NCI-H2196 (cell line): Measurements from ENCODE around the gene C19orf25.
A peak's percentile ranks its signal among the peaks of the same experiment; 100 is the strongest.
"Not testable (repeated sequence)": the region's sequence is repeated elsewhere in the genome, so short reads cannot be mapped to it uniquely, and the experiment has no call there.

Experiments used
- DNase-seq: peaks from one replicate; lab custom pipeline; 2025; ENCODE audit not compliant: unreplicated experiment; lab: John Stamatoyannopoulos, UW

Gene C19orf25

DNA sequence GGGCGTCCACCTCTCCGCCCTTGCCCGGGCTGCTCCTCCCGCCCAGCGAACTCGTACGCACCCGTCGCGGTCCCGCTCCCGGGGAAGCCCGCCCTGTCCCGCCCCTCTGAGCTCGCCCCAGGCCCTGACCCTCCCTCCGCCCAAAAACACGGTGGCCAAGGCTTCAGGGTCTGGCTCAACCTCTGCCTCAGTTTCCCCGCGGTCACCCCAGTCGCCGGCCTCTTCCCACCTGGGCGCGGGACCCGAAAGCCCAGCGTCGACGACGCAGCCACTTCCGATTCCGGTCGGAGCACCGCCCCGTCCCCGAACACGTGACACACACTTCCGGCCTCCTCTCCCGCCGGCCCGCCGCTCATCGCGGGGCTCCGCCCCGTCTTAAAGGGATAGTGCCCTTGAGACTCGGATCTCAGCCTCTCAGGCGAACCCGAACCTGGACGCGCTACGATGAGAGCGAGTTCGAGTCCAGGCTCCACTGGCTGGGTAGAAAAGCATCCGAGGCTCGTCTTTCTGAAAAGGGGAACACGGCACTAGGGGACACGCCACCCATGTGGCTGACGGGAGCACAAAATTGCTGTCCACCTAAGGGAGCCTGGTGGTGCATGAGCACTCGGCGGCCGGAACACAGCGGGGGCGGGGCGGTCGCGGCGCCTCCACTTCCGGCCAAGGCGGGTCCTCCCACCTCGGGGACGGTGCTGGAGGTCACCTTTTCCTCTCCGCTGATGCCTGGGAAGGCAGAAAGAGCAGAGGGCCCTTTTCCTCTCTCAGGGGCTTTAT lies at the start of gene C19orf25:
Gene C19orf25 (minus strand): TSS at position 282 of the 774 bp plus-strand sequence. CDS start 312 bp downstream, outside the sequence.
- peak; percentile 96 for DNase-seq

DNA sequence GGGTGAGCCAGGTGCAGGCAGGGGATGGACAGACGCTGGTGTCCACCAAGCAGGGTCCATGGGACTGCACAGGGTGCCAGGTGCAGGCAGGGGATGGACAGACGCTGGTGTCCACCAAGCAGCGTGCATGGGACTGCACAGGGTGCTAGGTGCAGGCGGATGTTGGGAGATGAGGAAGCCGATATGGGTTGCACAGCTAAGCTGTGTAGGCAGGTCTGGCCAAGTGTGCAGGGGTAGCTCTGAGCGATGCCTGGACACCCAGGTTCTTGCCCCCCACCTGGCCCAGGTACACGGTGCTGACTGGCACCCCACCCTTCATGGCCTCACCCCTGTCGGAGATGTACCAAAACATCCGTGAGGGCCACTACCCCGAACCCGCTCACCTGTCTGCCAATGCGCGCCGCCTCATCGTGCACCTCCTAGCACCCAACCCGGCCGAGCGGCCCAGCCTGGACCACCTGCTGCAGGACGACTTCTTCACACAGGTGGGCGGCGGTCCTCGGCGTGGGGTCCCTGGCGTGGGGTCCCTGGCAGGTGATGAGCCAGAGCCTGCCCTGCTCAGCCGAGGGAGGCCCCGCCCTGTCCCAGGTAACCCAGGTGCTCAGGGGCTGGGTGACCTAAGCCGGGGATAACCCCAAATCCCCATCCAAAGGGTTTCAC lies 48.8 kb upstream of the C19orf25 start:
- DNase-seq, result no peak

DNA sequence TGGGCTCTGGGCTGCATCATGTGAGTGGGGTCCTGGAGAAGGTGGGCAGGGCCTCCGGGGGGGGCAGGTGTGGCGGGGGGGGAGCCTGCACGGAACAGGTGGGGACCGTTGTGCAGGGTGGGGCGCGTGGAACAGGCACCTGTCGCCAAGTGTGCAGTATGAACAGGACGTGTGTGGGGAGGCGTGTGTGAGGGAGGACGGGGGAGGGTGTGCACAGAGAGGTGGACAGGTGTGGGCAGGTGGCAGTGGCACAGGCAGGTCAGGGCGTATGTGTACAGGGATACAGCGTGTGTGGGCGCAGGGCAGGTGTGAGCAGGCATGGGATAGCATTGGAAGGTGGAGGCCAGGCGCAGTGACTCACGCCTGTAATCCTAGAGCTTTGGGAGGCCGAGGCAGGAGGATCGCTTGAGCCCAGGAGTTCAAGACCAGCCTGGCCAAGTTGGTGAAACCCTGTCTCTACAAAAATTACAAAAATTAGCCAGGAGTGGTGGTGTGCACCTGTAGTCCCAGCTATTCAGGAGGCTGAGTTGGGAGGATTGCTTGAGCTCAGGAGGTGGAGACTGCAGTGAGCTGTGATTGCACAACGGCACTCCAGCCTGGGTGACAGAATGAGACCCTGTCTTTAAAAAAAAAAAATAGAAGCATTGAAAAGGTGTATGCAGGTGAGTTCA lies 48.1 kb upstream of the C19orf25 start:
- no peak for DNase-seq

DNA sequence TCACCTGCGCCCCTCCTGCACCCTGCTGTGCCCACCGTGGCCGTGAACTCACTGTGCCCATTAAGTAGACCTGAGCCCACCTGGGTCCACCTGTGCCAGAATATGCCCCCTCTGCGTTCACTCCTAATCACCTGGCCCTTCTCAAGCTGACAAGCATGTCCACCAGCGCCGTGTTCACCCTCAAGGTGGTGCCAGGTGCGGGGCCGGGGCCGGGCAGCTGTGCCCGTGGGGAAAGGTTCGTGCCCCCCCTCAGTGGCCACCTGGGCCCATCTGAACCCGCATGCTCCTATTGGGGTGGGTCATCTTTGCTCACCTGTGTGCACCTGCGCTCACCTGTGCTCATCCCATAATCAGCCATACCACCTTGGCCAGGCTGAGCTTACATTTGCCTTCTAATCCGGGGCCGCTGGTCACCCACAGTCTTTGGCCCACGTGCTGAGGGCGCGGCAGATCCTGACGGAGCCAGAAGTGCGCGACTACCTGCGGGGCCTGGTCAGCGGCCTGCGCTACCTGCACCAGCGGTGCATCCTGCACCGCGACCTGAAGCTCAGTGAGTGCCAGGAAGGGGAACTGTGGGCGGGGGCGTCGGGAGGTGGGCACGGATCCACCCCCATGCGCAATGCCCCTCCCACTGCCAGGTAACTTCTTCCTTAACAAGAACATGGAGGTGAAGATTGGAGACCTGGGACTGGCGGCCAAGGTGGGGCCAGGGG lies 47.2 kb upstream of the C19orf25 start:
- no peak for DNase-seq

DNA sequence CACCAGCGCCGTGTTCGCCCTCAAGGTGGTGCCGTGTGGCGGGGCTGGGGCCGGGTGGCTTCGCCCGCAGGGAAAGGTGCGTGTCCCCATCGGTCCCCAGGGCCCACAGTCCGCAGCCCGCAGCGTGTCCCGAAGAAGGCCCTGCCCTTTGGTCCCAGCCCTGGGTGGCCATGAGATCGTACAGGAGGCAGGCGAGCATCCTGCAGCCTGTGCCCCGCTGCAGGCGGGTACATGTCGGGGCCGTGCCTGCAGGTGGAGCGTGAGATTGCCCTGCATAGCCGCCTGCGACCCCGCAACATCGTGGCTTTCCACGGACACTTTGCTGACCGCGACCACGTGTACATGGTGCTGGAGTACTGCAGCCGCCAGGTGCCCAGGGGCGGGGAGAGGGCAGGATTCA lies 46.3 kb upstream of the C19orf25 start:
- DNase-seq, result no peak

DNA sequence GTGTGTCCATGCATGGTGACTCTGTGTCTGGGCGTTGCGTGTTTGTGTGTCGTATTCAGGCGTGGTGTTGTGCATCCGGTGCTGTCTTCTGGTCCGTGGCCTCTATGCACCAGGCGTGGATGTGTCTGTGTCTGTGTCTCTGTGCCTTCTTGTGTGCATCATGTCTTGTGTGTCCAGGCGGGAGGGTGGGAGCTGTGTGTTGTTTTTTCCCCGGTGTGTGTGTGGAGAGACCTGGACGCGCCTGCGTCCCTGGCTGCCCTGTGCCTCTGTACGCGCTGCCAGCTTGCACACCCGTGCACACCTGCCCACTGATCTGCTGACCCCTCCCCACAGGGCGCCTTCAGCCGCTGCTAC lies 45.9 kb upstream of the C19orf25 start:
- DNase-seq, result no peak

DNA sequence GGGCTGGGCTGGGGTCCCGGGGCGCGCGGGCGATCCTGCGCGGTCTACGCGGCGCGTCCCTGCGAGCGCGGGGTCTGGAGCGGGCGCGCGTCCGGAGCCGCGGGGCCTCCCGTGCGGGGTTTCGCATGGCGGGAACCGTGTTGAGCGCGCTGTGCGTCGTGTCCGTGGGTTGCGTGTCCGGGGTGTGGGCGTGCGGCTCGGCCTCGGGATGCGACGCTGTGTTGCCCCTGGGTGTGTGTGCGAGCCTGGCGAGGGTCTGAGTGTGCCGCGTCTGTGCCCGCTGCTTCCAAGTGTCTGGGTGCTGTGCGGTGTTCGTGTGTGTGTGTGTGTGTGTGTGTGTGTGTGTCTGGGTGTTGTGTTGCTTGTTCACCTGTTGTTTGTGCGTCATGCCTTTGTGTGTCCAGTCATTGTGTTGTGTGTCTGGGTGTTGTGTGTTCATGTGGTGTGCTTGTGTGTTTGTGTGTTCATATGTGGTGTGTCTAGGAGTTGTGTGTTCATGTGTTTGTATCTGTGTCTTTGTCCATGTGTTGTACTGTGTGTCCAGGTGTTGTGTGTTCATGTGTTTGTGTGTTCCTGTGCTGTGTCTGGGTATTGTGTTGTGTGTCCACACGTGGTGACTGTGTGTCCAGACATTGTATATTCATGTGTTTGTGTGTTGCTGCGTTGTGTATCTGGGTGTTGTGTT lies 45.4 kb upstream of the C19orf25 start:
- no peak for DNase-seq

DNA sequence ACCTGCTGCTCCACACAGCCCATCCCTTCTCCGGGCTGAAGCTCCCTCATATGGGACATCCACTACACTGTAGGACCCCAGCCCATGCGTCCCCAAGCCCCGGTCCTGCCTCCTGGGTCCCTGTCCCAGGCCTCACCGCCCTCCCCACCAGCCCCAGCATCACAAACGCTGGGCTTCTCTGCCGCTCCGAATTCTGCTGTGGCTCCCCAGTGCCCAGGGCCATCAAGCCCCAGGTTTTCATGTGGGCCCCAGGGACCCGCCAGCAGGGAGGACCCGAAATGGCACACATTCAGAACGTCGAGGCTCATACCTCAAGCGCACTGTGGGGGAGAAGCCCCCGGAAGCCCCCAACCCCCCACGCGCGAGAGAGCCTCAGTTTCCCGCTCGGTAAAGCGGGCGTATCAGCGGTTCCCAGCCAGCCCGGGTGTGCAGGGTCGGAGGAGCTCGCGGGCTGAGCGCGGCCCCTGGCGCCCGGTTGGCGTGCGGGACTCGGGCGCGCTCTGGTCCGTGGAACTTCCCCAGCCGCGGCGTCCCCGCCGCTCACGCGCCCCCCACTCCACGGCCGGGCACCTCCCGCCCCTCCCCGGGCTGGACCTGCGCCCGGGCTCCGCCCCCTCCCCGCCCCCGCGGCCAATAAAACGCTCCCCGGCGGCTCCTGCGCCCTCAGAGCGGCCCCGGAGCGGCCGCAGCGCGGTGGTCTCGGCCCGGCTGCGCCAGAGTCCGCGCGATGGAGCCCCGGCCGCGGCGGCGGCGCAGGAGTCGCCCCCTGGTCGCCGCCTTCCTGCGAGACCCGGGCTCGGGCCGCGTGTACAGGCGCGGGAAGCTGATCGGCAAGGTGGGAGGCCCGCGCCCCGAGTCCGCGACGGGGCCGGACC lies 44.6 kb upstream of the C19orf25 start, which contains the start of gene PLK5:
Gene PLK5 (plus strand): TSS at position 666 of the 875 bp plus-strand sequence. CDS start 2,920 bp downstream, outside the sequence.
- no peak for DNase-seq

DNA sequence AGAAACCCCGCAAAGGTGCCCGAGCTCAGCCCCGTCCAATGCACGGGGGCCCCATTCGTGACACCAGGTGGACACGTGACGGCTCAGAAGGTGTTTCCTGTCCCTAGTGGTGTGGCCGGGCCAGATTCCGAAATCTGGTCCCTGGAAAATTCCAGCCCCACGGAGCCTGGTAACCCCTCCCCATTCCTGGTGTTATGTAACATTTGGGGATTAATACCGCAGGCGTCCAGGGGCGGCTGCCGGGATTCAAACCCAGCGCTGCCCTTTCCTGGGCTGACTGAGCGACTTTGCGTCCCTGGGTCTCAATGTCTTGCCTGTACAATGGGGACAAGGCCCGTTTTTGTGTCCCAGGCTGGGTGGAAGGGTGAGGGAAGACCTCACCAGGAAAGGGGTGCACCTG lies 43.8 kb upstream of the C19orf25 start:
- no peak for DNase-seq

DNA sequence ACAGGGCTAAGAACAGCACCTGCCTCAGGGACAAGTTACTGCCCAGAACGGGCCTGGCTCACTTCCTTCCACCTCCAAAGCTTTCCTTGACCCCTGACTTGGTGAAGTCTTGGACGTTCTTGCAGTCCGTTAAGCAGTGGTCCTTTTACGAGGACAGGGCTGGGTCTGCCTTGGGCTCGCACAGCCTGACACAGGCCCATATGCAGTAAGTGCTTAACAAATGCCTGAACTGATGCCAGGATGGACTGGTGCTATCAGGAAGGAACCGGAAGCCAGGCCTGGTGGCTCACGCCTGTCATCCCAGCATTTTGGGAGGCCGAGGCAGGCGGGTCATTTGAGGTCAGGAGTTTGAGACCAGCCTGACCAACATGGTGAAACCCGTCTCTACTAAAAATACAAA lies 43.0 kb upstream of the C19orf25 start:
- no peak for DNase-seq

DNA sequence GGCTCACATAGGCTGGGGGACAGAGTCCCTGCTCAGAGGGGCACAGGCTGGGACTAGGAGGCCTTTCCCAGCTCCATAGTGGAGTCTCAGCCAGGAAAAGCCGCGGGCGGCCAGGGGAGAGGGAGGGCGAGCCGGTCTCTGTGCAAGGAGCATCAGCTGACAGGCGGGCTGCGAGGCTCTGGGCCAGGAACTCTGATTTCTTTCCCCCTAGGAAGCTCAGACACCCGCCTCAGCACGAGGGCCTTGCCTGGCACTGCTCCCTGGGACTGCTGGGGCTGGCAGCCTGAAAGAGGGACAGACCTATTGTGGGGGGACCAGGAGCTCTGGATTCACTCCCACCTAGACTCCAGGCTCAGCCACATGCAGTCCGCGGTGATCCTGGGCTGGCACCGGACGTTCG lies 42.6 kb upstream of the C19orf25 start:
- DNase-seq, result no peak

DNA sequence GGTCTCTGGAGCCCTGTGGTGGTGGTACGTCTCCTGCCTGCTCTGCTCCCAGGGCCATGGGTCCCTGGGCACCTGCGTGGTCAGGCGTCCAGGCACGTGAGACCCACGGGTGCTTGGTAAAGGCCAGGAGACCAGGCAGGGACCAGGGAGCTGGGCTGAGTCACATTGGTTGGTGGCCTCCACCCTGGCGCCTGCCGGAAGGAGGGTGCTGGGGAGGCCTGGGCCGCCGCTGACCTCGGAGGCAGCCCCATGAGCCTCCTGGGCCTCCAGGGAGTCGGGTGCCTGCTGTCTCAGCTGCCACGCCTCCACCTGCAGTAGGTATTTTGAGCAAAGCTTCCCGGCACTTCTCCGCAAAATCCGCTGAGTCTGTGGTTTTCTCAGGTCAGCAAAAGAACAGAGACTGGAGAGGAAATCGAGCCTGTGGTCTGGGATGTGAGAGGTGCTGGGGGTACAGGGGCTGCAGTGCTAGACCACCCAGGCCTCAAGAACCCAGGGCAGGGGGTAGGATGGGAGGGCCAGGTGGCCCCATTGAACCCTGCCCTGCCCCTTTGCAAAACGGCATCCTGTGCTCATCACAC lies 41.3 kb upstream of the C19orf25 start:
- DNase-seq, result no peak

DNA sequence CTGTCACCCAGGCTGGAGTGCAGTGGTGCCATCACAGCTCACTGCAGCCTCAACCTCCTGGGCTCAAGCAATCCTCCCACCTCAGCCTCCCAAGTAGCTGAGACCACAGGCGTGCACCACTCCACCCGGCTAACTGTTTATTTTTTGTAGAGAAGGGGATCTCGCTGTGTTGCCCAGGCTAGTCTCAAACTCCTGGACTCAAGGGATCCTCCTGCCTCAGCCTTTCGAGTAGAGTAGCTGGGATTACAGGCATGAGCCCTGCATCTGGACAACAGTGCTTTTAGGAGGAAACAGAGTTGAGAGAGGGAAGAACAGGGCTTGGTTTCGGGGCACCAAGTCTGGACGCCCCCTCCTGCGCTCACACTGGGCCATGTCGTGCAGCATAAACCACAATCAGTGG lies 40.8 kb upstream of the C19orf25 start:
- not testable (repeated sequence) for DNase-seq

DNA sequence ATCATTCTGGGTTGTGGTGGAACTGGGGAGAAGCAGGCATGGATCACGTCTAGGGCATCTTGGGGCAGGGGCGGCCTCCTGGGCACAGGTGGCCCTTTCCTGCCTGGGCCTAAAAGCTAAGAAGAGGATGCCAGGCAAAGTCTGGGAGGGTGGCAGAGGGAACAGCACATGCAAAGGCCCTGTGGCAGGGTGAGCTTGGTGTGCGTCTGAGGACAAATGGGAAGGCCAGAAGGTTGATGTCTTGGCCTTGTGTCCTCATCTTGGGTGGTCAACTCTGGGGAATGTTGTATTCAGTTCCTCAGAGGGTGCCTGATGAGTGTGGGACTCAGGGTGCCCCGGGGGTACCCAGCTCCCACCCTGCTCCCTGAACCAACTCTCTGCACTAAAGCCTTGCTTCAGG lies 39.5 kb upstream of the C19orf25 start:
- no peak for DNase-seq

DNA sequence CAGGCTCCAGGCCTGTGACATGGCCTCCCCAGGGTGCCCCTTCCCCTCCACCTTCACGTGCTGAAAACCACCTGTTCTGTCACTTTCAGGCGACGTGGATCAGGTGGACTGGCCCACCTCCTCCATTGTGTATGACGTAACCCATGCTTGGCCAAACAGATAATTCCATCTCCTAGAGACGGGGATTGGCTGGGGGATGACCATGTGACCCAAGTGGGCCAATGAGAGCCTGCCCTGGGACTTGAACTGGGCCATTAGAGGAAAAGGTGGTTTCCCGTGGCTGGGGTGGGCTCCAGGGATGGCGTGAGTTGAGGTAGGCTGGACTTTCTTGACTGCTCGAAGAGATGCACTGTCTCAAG lies 37.4 kb upstream of the C19orf25 start:
- DNase-seq, result no peak

DNA sequence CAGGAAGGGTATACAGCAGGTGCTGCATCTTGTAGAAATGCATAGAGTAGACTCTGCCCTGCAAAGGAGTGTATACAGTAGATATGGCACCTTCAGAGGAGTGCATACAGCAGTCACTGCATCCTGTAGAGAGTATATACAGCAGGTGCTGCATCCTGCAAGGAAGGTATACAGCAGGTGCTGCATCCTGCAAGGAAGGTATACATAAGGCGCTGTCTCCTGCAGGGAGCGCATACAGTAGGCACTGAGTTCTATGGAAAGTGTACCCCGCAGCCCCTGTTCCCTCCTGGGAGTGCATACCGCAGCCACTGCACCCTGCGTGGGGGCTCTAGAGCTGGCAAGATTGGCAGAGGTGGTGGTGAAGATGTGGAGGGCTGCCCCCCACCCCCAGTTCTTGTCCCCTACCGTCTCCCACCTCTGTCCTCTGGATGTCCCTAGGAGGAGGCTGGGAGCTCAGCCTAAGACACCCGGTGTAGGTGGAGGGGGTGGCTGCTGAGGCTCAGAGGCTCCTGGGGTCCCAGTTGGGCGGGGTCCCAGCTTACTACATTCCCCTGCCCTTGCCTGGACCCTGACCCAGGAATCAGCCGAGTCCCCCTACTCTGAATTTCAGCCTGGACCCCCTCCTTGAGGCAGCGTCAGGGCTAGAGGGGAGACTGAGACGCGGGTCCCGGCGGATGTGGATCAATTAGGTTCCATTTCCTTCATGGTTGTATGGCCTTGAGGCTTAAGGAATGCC lies 36.1 kb upstream of the C19orf25 start:
- no peak for DNase-seq

DNA sequence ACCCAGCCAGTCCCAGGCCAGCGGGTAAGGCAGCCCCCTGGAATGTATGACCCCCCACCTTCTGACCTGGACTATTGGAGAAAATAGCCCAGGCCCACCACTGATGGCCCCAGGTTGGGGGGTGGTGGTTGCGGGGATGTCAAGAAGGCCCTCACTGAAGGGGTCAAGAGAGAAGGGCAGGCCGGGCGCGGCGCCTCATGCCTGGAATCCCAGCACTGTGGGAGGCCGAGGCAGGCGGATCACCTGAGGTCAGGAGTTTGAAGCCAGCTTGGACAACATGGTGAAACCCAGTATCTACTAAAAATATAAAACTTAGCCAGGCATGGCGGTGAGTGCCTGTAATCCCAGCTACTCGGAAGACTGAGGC lies 35.3 kb upstream of the C19orf25 start:
- DNase-seq, result no peak

DNA sequence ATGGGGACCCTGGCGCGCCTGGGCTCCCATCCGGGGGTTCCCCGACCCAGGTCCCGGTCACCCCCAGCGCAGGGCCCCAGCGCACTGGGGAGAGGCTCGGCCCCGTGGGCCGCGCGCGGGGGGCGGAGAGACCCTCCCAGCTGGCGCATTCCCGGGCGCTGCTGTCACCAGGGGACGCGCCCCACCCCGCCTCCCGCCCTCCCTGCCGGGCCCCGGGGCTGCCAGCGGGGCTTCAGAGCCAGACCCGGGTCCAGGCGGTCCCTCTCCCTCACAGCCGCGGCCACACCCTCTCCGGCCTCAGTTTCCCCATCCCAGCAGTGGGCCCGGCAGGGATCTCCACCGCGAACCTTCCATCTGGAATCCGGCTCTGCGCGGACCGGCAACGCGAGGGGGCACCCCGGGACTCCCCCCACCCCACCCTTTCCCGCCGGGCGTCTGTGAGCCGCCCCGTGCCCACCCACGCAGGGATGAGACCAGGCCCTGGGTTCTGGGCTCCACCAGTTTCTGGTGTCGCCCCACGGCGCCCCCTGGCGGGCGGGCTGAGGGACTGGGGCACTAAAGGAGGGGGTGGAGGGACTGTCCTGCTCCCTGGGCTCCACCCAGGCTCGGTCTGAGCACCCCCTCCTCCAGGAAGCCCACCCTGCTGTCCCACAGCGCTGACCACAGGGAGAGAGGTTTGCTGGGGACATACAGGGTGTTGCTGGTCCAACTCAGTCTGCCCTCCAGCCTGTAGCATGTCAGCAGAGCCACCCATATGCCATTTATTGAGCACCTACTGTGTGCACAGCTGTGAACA lies 34.7 kb upstream of the C19orf25 start:
- DNase-seq, result peak; percentile 63
